ENCODE data around the gene STAC2. TPM values are rescaled to one million over a fixed set of nuclear protein-coding genes. Genes with fewer than 3 reads are reported as not detected.

Gene STAC2
- total and polyA plus RNA-seq, 2 of the 13 experiments (the other 11 are each of a cell fraction or from before 2014, with no cell fraction given) = not detected

DNA sequence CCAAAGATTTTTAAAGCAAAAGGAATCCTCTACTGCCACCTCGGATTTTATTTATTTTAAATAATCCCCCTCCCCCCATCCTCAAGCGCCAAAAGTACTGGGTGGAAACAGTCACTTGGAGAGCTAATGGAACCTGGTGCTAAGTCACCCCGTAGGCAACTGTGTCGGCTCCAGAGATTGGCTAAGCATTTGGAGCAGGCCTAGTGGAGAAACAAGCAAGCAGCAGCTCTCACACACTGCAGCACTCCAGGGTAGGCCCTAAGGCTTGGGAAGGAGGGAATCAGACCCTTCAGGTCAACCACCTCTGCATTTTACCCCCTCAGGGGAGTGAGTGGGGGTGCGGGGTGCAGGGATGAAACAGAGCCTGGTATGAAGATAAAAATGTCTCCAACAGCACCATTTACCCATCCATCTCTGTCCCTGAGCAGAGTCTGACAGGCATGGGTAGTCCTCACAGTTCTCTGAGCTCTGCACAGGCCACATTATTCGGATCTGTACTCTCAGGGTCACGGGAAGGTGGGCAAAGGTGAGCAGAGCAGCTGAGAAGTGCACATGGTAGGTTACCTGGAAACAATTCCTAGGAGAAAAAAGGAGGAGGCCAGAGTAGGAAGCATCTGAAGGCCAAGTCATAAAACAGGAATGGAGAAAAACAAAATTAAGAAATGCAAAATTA lies 27.2 kb upstream of the STAC2 start:
- Histone ChIP-seq H3K4me1 (ENCODE audit: insufficient read depth, low read length) (peaks cover 27% of the 10 kb centered on the region), H3K27ac (ENCODE audit: extremely low read length, insufficient read depth, low read length) (no peak overlapping the region), H3K9me3 (ENCODE audit: low read length) (no peaks in the 10 kb centered on the region), H3K36me3 (replicated peaks in 1 of 2; ENCODE audit: control insufficient read depth in 1 of 2, insufficient read depth in 2 of 2, low read length in 2 of 2) (peaks cover under 1 to 1% of the 10 kb centered on the region in 2 experiments; a peak in 2 of 5 replicates), H3K4me3 (replicated peaks in 1 of 3; ENCODE audit: insufficient read depth in 1 of 3, low read depth in 2 of 3, low read length in 3 of 3) (no peak overlapping the region), H3K9ac (ENCODE audit: insufficient read depth, low read depth, low read length) (no peak overlapping the region), H3K4me2 (ENCODE audit: low read depth, low read length) (no peak overlapping the region), H3K27me3 (ENCODE audit: control insufficient read depth in 1 of 2, insufficient read depth in 2 of 2, low read length in 2 of 2) (no peaks in the 10 kb centered on the region), H3K79me2 (ENCODE audit: insufficient read depth, low read length) (no peaks in the 10 kb centered on the region), H4K20me1 (ENCODE audit: insufficient read depth, low read length) (no peaks in the 10 kb centered on the region), H2AFZ (ENCODE audit: low read length) (no peak overlapping the region)
- in situ Hi-C loops (cut with HindIII; ENCODE audit: extremely low pct_ligation_motif_present, low pct_unique_long_range_greater_than_20kb) = no loop called here
- DNase-seq (ENCODE audit: low spot score) = no peak
- FAIRE-seq = no peak
- intact Hi-C loops (cut with micrococcal nuclease; ENCODE audit: unreplicated experiment) = no loop called here
- 92% methylated on average over 7 of the region's 7 CpGs for WGBS (ENCODE audit: low lambda C conversion rate)
- 0 out of 3 replicates have a peak, but pooled peaks have one; percentile 19 for ATAC-seq
- CTCF ChIA-PET (ENCODE audit: low intra/inter-chr PET ratio, low total read pairs) = no interaction called here
- BruUV-seq (replicated peaks) = no TSS peak
- POLR2A ChIA-PET = interaction anchor here (1.0 kb wide), 1 partner anchor 53 kb away, joined by 3 read pairs; the partner anchor contains the start of gene RPL19
- TF ChIP-seq ZBTB46 (CRISPR knock-in tag; IDR thresholded peaks at IDR 0.05; ENCODE audit: borderline replicate concordance) = no peak

DNA sequence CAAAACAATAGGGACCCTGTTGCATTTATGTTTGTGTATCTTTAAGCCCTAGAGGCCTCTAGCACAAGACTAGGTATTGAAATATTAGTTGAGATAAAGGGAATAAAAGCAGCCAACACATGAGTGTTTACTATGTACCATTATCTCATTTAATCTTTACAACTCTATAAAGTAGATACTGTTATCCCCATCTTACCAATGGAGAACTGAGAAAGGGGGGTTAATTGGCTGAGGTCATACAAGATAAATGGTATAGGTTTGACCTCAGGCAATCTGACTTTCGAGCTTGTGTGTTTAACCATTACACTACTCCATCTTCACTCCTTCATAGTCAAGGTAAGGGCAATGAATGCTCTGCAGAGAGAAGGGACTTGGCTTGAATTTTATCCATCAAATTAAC lies 26.3 kb upstream of the STAC2 start:
- FAIRE-seq = no peak
- Histone ChIP-seq H3K9me3 (ENCODE audit: low read length) (no peaks in the 10 kb centered on the region), H3K36me3 (replicated peaks in 1 of 2; ENCODE audit: control insufficient read depth in 1 of 2, insufficient read depth in 2 of 2, low read length in 2 of 2) (peaks cover 0 to 1% of the 10 kb centered on the region in 2 experiments; a peak in 1 of 5 replicates), H2AFZ (ENCODE audit: low read length) (no peak overlapping the region), H3K9ac (ENCODE audit: insufficient read depth, low read depth, low read length) (no peak overlapping the region), H3K79me2 (ENCODE audit: insufficient read depth, low read length) (no peaks in the 10 kb centered on the region), H3K27ac (ENCODE audit: extremely low read length, insufficient read depth, low read length) (no peak overlapping the region), H3K4me3 (replicated peaks in 1 of 3; ENCODE audit: insufficient read depth in 1 of 3, low read depth in 2 of 3, low read length in 3 of 3) (no peak overlapping the region), H3K4me1 (ENCODE audit: insufficient read depth, low read length) (peaks cover 20% of the 10 kb centered on the region), H3K27me3 (ENCODE audit: control insufficient read depth in 1 of 2, insufficient read depth in 2 of 2, low read length in 2 of 2) (no peaks in the 10 kb centered on the region), H3K4me2 (ENCODE audit: low read depth, low read length) (no peak overlapping the region), H4K20me1 (ENCODE audit: insufficient read depth, low read length) (no peaks in the 10 kb centered on the region)
- no TSS peak for BruUV-seq (replicated peaks)
- WGBS (ENCODE audit: low lambda C conversion rate) = 81% methylated on average over 1 of the region's 1 CpG
- intact Hi-C loops (cut with micrococcal nuclease; ENCODE audit: unreplicated experiment) (no loop called here), in situ Hi-C loops (cut with HindIII; ENCODE audit: extremely low pct_ligation_motif_present, low pct_unique_long_range_greater_than_20kb) (no loop called here)
- ChIA-PET CTCF (ENCODE audit: low intra/inter-chr PET ratio, low total read pairs) (no interaction called here), POLR2A (interaction anchor here (1.0 kb wide), 1 partner anchor 52 kb away, joined by 3 read pairs; the partner anchor contains the start of gene RPL19)
- ATAC-seq = no peak
- DNase-seq (ENCODE audit: low spot score) = no peak
- TF ChIP-seq ZNF451 (CRISPR knock-in tag; IDR thresholded peaks at IDR 0.05) (no peak), ZFP36L2 (CRISPR knock-in tag; IDR thresholded peaks at IDR 0.05) (no peak), NR2F6 (IDR thresholded peaks at IDR 0.05) (no peak), NR2F6 (CRISPR knock-in tag; IDR thresholded peaks at IDR 0.05) (no peak), ZNF839 (CRISPR knock-in tag; IDR thresholded peaks at IDR 0.05; ENCODE audit: borderline replicate concordance) (no peak), ZBTB2 (CRISPR knock-in tag; IDR thresholded peaks at IDR 0.05; ENCODE audit: low read depth) (no peak), SMC3 (IDR thresholded peaks at IDR 0.05; ENCODE audit: low read length) (no peak), CEBPB (IDR thresholded peaks at IDR 0.05; ENCODE audit: borderline replicate concordance, low read depth, low read length) (no peak), MEIS1 (CRISPR knock-in tag; IDR thresholded peaks at IDR 0.05; ENCODE audit: borderline replicate concordance) (no peak), ZNF589 (CRISPR knock-in tag; conservative IDR thresholded peaks at IDR 0.05) (no peak), ZNF768 (CRISPR knock-in tag; IDR thresholded peaks at IDR 0.05) (no peak), TOPORS (CRISPR knock-in tag; IDR thresholded peaks at IDR 0.05) (no peak), ZNF720 (CRISPR knock-in tag; IDR thresholded peaks at IDR 0.05) (no peak)
